Measurements from ENCODE around the gene CDH23. TPM values are rescaled to one million over a fixed set of nuclear protein-coding genes. Genes with fewer than 3 reads are reported as not detected.

Gene CDH23
- total RNA-seq, 4 donors from 2014 or later, result 13.8 to 20.1 (median 17.3) TPM

DNA sequence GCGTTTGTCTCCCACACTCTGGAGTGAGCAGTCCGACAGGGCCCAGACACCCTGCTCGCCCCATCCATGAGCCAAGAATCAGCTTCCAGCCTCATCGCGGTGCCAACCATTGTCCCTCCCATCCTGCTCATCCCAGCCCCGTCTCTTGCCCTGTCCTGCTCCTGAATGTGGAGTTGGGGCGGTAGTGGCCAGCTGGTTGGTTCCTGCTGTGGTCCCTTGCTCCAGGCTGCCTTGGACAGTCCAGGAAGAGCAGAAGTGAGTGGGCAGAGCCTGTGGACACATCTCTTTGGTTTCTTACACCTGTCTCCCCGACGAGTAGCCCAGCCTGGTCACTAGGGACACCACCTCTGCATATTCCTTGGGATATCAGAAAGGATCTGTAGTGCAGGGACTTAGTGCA, 63.9 kb downstream of the CDH23 start:
- Histone ChIP-seq H3K36me3 (no peaks in the 10 kb centered on the region), H3K4me3 (no peak overlapping the region), H3K9me3 (no peaks in the 10 kb centered on the region), H3K4me1 (no peaks in the 10 kb centered on the region), H3K27me3 (no peaks in the 10 kb centered on the region), H3K27ac (no peak overlapping the region)
- WGBS, 2 donors, result 81 to 83% methylated on average over 8 to 9 of the region's 9 CpGs
- TF ChIP-seq EP300 (IDR thresholded peaks at IDR 0.05), result no peak
- TF ChIP-seq, protein P1, sequence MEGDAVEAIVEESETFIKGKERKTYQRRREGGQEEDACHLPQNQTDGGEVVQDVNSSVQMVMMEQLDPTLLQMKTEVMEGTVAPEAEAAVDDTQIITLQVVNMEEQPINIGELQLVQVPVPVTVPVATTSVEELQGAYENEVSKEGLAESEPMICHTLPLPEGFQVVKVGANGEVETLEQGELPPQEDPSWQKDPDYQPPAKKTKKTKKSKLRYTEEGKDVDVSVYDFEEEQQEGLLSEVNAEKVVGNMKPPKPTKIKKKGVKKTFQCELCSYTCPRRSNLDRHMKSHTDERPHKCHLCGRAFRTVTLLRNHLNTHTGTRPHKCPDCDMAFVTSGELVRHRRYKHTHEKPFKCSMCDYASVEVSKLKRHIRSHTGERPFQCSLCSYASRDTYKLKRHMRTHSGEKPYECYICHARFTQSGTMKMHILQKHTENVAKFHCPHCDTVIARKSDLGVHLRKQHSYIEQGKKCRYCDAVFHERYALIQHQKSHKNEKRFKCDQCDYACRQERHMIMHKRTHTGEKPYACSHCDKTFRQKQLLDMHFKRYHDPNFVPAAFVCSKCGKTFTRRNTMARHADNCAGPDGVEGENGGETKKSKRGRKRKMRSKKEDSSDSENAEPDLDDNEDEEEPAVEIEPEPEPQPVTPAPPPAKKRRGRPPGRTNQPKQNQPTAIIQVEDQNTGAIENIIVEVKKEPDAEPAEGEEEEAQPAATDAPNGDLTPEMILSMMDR (IDR thresholded peaks at IDR 0.05), result no peak
- no peak for TF ChIP-seq POLR2A (IDR thresholded peaks at IDR 0.05)
- DNase-seq (ENCODE audit: low spot score in 2 of 2), result no peak

- Histone ChIP-seq H3K27me3 (no peaks in the 10 kb centered on the region), H3K9me3 (no peaks in the 10 kb centered on the region), H3K4me1 (no peaks in the 10 kb centered on the region), H3K4me3 (no peak overlapping the region), H3K36me3 (no peaks in the 10 kb centered on the region), H3K27ac (no peak overlapping the region)
- no peak for DNase-seq (ENCODE audit: low spot score in 2 of 2)
- WGBS, 2 donors, result 86 to 89% methylated on average over 12 to 13 of the region's 13 CpGs
- TF ChIP-seq POLR2A (IDR thresholded peaks at IDR 0.05) (no peak), EP300 (IDR thresholded peaks at IDR 0.05) (no peak)
- TF ChIP-seq, protein P1 (IDR thresholded peaks at IDR 0.05), result no peak
Measured at GRCh38 chr10:71461457-71461856, 64.7 kb downstream of the CDH23 start.

DNA sequence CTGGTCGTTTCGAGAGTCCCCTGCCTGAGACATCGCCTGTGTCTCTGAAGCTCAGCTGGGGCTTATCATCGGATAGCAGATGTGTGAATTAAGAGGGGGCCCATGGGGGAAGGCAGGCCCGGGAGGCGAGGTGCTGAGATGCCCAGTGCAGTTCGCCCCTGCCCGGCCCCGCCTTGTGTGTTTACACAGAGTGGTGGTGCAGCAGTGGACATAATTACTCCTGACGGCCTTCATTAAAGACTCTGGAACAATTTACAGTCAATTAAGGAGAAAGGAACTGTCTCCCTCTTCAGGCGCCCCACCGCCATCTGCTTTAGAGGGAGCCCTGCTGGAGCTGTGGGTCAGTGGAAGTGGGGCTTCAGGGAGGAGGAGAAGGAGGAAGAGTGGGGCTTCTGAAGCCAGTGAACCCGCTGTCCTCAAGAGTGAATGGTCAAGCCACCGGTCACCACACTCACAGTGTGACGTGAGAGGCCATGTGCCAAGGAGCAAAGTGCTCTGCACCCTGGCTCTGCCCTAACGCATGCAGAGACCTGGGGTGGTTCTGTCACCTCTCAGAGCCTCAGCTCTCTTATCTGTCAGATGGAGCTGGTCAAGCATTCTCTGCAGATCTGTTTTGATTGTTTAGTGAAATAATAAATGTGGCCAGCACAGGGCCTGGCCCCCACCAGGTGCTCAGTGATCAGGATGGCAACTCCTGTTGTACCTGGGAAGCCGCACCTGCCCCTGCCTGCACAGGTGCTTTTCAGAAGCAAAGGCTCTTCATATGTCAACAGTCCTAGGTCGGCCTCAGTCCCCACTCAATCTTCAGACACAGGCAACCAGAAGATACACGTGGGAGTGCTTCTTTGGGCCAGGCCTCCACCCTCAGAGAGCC, 65.6 kb downstream of the CDH23 start:
- Histone ChIP-seq H3K4me1 (no peaks in the 10 kb centered on the region), H3K27me3 (no peaks in the 10 kb centered on the region), H3K36me3 (no peaks in the 10 kb centered on the region), H3K27ac (no peak overlapping the region), H3K9me3 (no peaks in the 10 kb centered on the region), H3K4me3 (no peak overlapping the region)
- no peak for DNase-seq (ENCODE audit: low spot score in 2 of 2)
- WGBS, 2 donors, result 74% methylated on average over 15 to 19 of the region's 19 CpGs
- TF ChIP-seq, protein P1 (IDR thresholded peaks at IDR 0.05), result no peak
- TF ChIP-seq POLR2A (IDR thresholded peaks at IDR 0.05) (no peak), EP300 (IDR thresholded peaks at IDR 0.05) (no peak)

DNA sequence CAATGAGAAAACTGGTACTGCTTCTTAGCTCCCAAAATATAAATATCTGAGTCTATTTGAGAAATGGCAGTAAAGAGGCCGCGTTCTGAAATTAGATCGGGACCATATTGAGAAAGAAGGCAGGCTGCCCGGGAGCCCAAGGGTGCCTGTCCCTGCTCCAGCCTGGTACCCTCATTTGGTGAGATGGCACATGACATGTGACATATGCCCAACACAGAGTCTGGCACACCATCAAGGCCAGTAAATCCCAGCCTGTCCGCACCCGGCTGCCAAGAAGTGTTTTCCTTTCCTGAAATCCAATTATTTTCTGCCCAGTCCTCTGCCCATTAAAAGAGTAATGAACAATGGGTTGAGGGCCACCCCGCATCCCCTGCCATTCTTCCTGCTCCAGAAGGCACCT, 66.4 kb downstream of the CDH23 start:
- no peaks in the 10 kb centered on the region for H3K9me3 ChIP-seq
- no peak overlapping the region for H3K4me3 ChIP-seq
- WGBS, 2 donors, result 91 to 93% methylated on average over 7 of the region's 7 CpGs
- H3K27me3 ChIP-seq, result no peaks in the 10 kb centered on the region
- H3K4me1 ChIP-seq, result no peaks in the 10 kb centered on the region
- no peak overlapping the region for H3K27ac ChIP-seq
- no peak for DNase-seq (ENCODE audit: low spot score in 2 of 2)
- TF ChIP-seq EP300 (IDR thresholded peaks at IDR 0.05) (no peak), POLR2A (IDR thresholded peaks at IDR 0.05) (no peak)
- TF ChIP-seq, protein P1 (IDR thresholded peaks at IDR 0.05), result no peak
- no peaks in the 10 kb centered on the region for H3K36me3 ChIP-seq

DNA sequence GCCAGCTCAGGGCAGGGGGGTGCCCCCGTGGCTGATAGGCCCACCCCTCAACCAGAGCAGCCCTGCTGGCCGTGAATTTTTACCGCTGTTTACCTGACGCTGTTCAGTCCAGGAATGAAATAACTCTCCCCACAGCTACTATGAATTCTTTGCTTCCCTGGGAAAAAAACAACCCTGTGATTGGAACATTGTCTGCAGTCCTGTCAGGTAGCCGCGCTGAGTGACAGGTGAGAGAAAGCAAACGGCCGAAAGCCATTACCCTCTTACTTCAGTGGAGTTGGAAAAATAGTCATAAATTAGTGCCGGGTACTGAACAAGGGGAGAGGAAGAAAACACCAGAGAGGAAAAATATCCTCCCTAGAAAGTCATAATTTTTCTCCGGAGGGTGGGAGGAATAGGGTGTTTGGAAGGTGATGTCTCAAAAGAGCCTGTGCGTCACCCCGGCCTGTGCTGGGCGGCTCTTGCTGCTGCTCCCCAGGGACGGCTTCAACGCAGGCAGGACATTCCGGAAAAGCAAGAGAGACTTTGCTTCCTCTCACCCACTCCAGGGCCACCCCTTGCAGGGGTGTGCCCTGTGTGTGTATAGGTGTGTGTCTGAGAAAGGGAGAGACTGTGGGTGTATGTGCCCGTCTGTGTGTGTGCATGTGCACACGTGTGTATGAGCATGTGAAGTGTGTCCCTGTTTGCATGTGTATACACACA, 69.0 kb downstream of the CDH23 start:
- DNase-seq (ENCODE audit: low spot score in 2 of 2), result no peak
- TF ChIP-seq, protein P1 (IDR thresholded peaks at IDR 0.05), result no peak
- no peak for TF ChIP-seq EP300 (IDR thresholded peaks at IDR 0.05)
- H3K4me3 ChIP-seq, result no peak overlapping the region
- H3K36me3 ChIP-seq, result no peaks in the 10 kb centered on the region
- 80 to 83% methylated on average over 18 of the region's 18 CpGs for WGBS, 2 donors
- H3K9me3 ChIP-seq, result no peaks in the 10 kb centered on the region
- no peaks in the 10 kb centered on the region for H3K27me3 ChIP-seq
- no peaks in the 10 kb centered on the region for H3K4me1 ChIP-seq
- H3K27ac ChIP-seq, result no peak overlapping the region
